ENCODE measurements around the gene GNB2. TPM values are rescaled to one million over a fixed set of nuclear protein-coding genes. Genes with fewer than 3 reads are reported as not detected.

GNB2 gene
- total RNA-seq, 1 donor from 2014 or later: 243 TPM

DNA sequence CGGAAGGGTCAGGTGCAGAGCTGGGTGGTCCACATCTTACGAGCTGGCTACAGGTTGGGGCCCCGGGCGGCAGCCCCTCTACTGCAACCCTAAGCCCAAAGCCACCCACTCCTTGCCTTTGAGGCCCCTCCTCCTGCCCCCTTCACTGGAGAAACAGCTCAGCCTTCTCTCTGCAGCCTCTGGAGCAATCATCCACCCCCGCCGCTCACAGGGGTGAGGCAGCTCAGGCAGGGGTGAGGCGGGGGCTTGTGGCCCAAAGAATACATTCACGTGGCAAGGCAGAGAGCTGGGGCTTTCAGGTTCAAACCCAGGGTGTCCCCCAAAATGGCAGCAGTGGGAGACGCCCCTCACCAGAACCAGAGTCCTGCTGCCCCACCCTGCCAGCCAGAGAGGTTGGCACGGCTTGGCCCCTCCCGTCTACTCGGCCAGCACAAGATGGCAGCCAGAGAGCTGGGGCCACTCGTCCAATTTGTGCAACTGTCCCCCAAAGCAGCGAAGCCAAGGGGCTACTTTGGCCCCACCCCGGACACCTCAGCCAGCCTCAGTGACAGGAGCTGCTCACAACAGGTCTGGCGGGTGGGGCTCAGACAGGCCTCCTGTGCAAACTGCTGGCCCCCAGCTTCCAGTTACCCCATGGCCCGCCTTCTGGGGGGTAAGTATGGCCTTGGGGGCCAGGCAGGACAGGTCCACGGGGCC, 7.2 kb downstream of the GNB2 start:
- intact Hi-C loops (cut with micrococcal nuclease): no loop called here

GRCh38 chr7:100681491-100682227, 8.1 kb downstream of the GNB2 start:
- intact Hi-C loops (cut with micrococcal nuclease): no loop called here

- intact Hi-C loops (cut with micrococcal nuclease): no loop called here
These were observed 8.7 kb downstream of the GNB2 start for GRCh38 chr7:100682228-100682741.

DNA sequence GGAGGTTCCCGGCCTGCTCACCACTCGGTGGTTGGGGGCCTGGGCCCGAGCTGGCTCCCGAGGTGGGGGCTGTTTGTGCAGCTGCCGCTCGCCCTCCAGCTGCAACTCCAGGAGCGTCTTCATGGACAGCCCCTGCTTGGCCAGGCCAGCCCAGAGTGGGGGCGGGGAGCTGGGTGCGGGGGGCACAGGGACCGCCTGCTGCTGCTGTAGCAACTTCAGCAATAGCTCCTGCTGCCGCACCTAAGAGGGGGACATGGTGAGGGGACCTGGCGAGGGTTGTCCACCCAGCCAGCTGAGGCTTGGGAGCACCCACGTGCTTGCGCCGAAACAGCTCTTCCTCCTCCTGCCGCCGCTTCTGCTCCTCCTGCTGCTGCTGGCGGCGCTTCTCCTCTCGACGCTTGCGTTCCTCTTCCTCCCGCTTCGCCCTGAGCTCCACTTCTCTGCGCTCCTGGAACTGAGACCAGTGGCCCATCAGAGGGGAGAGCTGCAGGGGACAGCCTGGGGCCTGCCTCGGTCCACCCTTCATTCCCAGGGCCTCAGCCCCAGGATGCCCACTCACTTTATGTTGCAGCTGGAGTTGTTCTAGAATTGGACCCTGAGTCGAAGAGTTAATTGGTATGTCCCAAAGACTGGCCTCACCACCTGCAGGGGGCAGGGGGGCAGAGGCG, 9.6 kb downstream of the GNB2 start:
- intact Hi-C loops (cut with micrococcal nuclease): no loop called here

GRCh38 chr7:100683659-100684533, 10.4 kb downstream of the GNB2 start:
- intact Hi-C loops (cut with micrococcal nuclease): no loop called here

DNA sequence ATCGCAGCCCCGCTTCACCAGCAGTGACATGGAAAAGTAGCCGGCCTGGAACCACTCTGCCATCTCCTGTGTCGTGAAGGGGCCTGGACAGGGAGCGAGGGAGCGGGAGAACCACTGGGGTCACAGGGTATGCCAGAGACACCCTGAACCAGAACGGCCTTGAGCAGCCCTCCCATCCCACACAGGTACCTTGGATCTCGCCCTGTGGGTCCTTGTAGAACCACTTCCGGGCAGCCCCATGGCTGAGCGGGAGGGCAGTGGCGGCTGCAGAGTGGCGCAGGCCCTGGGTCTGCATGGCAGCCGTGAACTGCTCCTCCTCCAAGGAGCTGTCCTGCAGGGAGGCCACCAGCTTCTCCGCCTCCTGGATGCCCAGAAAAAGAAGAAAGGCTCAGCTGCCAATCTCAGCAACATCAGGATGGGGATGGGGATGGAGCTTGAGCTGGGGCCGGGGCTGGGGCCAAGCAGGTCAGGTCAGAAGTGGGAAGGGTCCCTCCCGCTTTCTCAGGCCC, 11.0 kb downstream of the GNB2 start:
- intact Hi-C loops (cut with micrococcal nuclease): no loop called here

- intact Hi-C loops (cut with micrococcal nuclease): no loop called here
These were observed 11.6 kb downstream of the GNB2 start for GRCh38 chr7:100685049-100685605.

DNA sequence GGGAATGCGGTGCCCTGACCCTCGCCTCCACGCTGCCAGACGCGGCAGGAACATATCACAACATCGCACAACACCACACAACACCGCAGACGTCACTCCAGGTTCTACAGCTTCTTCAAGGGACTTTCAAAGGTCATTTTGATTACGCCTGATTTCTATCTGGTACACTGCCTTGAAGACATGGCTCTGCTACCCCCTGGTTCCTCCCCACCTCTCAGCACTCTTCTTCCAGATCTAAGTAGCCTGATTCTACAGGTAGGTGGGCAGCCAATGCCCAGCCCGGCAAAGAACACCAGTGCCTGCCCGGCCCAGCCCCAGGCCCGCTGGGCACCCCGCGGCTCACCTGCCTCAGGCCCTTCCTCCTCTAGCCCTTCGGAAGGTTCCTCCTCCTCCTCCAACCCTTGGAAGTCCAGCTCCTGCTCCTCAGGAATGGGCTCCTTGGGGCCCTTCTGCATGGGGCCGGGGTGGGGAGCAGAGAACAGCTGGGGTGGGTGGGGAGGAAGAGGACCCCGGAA, 12.1 kb downstream of the GNB2 start:
- intact Hi-C loops (cut with micrococcal nuclease): no loop called here

GRCh38 chr7:100686201-100686821, 12.8 kb downstream of the GNB2 start:
- intact Hi-C loops (cut with micrococcal nuclease): no loop called here

DNA sequence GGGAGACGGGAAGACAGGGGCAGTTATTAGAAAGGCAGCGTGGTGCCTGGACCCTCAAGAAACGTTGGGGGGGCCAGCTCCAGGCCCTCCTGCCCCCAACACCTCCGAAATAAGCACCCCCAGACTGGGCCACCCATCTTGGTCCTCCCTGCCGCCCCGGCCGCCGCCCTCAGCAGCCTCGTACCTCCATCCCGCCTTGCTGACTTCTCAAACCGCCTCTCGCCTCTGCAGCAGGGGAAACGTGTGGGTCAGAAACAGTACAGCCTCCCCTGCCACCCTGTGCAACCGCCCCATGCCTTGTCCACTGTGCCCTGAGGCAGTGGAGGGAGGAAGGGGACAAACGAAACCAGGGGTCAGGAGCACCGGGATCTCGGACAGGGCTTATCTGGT, 13.3 kb downstream of the GNB2 start:
- intact Hi-C loops (cut with micrococcal nuclease): no loop called here

GRCh38 chr7:100687261-100687660, 13.7 kb downstream of the GNB2 start:
- intact Hi-C loops (cut with micrococcal nuclease): no loop called here

DNA sequence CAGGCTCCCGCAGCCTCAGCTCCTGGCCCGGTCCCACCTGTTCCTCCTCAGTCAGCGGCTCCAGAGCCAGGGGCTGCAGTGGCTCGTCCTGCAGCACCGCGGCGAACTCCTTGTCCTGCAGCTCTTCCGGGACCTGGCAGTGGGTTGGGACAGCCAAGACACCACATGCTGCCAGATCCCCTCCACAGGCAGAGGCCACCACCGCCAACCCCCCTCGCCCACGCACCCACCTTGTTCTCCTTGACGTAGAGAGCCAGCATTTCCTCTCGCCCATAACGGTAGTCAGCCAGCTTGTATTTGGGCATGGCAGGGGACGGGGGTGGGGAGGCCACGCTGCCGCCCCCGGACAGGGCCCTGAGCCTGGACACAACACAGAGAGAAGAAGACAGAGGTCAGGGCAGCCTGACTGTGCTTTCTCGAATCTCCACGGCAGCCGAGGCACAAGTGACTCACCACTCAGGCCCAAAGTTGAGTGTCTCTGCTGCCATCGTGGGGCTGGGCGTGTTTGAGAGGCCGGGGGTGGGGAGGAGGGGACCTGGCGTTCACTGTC, 14.3 kb downstream of the GNB2 start:
- intact Hi-C loops (cut with micrococcal nuclease): no loop called here

DNA sequence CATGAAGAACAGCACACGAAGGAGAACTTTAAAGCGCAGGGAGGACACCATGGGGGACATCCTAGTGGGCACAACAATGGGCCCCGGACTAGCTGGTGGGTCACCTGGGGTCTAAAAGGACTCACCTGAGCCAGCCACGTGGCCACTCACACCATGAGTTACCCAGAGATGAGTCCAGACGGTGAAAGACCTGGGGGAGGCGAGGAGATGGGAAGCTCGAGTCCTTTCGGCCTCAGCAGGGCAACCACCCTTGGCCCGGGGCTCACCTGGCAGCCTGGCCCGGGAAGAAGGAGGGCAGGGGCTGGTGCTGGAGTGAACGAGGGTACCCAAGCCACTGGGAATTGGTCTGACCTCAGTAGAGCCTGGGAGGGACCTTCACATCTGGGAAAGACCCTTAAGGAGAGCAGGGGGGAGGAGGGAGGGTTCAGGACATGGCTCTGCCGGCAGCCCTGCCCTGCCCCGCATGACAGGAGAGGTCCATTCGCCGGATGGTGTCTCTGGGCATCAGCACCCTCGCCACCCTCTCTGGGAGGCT, 14.9 kb downstream of the GNB2 start:
- intact Hi-C loops (cut with micrococcal nuclease): no loop called here

DNA sequence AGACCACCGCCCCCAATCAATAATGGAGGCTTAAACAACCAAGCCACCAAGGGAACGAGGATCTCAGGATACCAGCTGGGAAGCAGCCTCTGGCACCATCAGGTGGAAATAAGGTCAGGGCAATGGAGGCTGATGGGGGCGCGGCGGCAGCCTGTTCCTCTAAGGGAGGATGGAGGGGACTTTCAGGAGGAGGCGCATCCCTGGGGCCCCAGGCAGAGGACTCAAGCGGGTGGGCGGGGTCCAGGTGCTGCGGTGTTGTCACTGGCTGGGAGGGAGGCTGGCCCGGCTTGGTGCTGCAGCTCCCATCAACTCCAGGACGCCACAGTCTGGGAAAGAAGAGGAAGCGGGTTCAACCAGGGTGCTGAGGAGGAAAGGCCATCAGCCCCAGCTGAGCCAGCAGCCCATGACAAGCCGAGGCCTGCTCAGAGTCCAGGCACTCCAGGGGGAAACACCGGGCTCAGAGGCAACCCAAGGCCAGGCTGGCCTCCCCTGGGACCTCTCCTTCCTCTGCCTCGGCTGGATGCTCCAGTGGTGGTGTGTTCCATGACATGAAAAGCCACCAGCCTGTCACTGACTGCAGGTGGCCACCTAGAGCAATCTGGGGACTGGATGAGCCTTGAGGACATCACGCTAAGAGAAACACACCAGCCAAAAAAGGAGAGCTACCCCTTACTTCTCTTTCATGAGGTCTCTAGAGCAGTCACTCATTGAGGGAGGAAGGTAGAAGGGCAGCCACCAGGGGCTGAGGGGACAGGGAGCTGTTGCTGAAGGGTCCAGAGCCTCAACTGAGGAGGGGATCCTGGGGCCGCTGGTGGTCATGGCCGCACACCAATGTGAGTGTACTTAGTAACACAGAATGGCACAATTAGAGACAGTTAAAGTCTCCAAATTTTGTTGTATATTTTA, 15.9 kb downstream of the GNB2 start:
- intact Hi-C loops (cut with micrococcal nuclease): loop anchor here (5.0 kb wide), 3 partner anchors 57 to 163 kb away; partner anchors contain the start of genes FBXO24, LRCH4 and SLC12A9

DNA sequence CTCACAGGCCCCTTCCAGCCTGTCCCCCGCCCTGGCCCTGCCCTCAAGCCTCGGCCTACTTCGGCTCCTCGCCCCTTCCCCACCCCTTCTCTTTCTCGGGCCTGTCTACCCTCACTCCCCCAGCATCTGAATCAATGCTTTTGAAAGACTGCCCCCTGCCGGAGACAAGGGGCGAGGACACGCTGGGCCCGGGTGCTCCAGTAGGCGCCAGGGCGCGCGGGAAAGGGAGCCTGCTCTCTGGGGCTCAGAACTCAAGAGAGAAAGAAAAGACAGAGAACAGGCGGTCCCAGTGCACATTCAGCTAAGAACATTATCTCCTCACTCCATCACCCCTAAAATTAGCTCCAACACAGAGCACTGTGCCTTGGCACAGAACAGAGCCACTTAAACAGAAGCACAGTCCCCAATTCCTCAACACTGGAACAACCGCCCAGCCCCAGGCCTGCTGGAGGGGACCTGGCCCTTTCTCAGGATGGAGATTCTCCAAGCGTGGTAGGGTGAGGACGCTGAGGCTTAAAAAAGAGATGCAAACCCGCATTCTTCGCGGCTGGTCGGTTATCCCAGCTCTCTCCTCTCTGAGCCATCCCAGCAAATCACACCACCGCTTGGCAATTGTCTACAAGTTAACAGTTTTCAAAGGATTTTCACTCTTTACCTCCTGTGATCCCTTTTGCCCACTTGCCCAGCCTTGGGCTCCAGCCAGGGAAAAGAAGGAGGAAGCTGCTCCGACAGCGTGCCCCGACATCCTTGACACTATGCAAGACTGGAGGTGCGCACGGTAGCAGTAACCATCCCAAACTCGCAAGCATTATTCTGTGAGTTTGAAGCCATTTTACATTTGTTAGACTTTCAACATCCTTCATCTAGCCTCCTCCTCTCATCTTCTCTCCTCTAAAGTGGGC, 18.4 kb downstream of the GNB2 start:
- intact Hi-C loops (cut with micrococcal nuclease): loop anchor here (1.0 to 5.0 kb wide), 6 partner anchors 17 to 160 kb away; partner anchors contain the start of genes FBXO24, LRCH4 and SLC12A9

DNA sequence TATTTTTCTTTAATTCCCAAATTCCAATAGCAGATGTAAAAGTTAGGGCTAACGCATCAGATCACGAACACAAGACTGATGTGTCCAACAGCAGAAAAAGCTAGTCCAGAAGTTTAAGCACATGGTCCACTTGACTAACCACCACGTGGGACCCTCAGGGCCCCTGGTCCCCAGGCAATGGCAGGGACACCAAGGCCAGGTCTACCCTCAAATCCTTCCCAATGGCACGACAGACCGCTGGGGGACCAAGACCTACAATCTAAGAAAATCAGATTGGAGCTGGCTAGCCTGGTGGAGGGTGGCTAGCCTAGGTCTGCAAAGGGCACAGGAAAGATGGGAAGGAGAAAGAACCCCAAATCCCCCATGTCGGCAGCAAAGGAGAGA, 19.0 kb downstream of the GNB2 start:
- intact Hi-C loops (cut with micrococcal nuclease): loop anchor here (5.0 kb wide), 3 partner anchors 60 to 160 kb away; partner anchors contain the start of genes FBXO24, LRCH4 and SLC12A9
